NCI-H1092 (cell line): ENCODE data around the gene NMBR.
"Not testable (repeated sequence)": the region's sequence is repeated elsewhere in the genome, so short reads cannot be mapped to it uniquely, and the experiment has no call there.

ENCODE experiments used
- DNase-seq: peaks from one replicate; lab custom pipeline; 2025; lab: John Stamatoyannopoulos, UW

NMBR gene

DNA sequence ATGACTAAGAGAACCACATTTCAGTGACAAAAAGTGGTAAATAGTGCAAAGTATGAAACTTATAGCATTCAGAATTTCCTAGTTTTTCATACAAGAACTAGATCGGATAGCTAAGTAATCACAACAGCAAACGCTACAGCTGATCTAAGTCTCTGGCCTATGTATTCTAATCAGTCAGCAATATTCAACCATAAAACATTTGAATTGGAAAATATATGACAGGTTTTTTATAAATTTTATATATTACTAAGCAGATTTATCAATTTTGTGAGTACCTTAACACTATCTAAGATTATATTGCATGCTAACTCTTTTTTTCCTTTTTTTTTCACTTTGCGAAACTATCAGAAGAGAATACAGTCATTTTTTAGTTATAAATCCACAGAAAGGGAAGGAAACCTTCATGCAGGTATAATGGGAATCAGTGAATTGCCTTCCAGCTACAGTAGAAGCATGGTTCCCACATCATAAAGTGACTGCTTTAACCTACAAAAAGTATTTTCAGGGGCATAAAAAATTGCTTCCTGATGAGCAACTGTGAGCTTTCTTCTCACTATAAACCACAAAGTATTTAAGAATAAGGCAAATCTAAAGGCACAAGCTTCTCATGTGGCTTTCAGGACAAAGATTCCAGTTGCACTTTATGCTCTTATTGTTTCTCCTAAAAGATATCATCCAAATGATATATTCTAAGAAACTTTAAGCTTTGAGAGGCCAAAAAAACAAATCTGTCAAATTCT is 88.2 kb downstream of the NMBR start:
- DNase-seq, result no peak

DNA sequence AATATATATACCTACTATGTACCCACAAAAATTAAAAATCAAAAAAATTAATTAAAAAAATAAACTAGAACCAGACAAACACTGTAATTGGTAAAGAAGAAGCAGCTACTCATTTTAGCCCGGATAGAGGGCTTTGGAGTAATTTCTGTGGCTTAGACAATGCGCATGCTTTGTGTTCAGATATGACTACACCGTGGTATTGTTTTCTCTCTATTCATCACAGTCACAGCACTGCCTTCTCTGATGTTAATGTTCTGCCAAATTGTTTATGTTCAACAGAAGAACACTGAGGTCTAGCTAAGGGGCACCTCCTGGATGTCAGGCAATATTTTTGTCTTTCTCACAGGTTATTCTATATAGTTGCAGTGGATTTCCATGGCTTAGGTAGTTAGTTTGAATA is 91.7 kb downstream of the NMBR start:
- DNase-seq, result no peak

- DNase-seq, result no peak
Observed at GRCh38 chr6:142051404-142051803, 95.5 kb downstream of the NMBR start.

GRCh38 chr6:142048593-142048980 is 98.3 kb downstream of the NMBR start:
- DNase-seq, result no peak

DNA sequence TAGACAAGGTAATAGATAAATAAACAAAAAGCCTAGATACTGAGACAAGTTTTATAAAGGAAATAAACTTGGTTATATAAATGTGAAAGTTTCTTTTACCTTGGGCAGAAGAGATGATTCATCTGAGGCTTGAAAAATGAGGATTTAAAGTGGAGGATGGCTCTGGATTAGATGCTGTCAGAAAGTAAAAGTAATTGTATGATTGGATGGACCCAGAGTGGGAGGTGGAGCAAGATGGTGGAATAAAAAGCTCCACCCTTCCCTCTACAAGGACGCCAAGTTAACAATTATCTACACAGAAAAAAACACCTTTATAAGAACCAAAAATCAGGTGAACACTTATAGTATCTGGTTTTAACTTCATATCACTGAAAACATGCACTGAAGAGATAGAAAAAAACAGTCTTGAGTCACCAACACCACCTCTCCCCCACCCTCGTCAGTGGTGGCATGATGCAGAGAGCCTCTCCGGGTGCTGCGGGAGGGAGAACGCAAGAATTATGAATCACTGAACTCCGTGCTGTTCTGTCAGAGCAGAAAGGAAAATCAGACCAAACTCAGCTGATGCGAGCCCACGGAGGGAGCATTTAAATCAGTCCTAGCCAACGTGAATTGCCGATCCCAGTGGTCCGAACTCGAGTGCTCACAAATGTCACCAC is 98.9 kb downstream of the NMBR start:
- DNase-seq, result no peak

DNA sequence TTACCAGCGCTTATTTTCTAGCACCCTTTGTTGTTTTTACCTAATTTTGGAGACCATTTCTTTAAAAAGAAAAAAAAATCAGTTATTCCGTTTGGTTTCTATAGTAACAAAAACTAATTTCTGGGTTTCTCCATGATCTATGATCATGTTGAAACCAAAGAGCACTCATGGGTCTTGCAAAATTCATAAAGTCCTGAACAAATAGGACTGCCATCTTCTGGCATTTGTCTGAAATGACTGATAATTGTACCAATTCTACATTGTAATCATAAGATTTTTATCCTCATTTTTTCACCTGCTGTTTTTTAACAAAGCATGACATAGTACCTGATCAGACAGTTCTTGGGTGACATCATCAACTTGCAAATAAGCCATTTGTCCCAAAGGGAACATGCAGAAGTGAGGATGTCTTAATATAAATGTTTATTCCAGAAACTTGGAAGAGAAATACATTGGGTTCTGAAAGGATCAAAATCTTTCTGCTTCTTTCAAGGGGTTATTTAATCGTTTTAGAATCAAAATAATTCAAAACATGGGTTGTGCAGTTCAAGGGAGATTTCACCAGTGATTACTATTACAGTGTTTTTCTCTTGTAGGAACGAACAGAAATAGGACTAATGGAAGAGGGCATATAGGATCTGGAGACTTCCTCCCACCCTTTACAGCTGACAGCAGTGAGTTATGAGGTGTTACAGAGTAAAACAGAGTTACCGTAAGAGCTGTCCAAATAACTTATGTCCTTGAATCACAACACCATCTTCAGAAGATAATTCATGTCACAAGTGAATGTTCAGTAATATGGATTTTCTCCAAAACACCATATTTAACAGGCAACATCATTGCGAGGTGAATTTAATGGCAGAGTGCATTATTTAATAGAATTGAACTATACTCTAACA is 101.3 kb downstream of the NMBR start:
- DNase-seq, result no peak

GRCh38 chr6:142035890-142036289 is 111.0 kb downstream of the NMBR start:
- no peak for DNase-seq

GRCh38 chr6:142031035-142031434 is 115.9 kb downstream of the NMBR start:
- no peak for DNase-seq

GRCh38 chr6:142030115-142030619 is 116.8 kb downstream of the NMBR start:
- no peak for DNase-seq

DNA sequence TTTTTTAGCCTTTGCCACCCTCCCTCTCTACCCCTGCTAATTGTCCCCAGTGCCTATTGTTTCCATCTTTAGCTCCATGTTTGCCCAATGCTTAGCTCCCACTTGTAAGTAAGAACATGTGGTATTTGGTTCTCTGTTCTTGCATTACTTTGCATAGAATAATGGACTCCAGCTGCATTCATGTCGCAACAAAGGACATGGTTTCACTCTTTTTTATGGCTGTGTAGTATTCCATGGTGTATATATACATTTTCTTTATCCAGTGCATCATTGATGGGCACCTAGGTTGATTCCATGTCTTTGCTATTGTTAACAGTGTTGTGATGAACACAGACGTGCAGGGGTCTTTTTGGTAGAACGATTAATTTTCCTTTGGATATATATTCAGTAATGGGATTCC is 118.4 kb downstream of the NMBR start:
- DNase-seq, result no peak

DNA sequence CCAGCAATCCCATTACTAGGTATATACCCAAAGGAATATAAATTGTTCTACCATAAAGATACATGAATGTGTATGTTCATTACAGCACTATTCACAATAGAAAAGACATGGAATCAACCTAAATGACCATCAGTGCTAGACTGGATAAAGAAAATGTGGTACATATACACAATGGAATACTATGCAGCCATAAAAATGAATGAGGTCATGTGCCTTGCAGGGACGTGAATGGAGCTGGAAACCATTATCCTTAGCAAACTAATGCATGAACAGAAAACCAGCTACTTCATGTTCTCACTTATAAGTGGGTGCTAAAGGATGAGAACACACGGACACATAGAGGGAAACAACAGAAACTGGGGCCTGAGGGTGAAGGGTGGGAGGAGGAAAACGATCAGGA is 119.1 kb downstream of the NMBR start:
- DNase-seq, result not testable (repeated sequence)

DNA sequence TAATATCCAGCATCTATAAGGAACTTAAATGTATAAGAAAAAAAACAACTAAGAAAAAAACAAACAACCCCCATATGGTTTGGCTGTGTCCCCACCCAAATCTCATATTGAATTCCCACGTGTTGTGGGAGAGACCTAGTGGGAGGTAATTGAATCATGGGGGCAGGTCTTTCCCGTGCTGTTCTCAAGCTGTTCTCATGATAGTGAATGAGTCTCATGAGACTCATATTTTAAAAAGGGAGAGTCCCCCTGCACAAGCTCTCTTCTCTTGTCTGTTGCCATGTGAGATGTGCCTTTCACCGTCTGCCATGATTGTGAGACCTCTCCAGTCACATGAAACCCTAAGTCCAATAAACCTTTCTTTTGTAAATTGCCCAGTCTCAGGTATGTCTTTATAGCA is 119.8 kb downstream of the NMBR start:
- no peak for DNase-seq

DNA sequence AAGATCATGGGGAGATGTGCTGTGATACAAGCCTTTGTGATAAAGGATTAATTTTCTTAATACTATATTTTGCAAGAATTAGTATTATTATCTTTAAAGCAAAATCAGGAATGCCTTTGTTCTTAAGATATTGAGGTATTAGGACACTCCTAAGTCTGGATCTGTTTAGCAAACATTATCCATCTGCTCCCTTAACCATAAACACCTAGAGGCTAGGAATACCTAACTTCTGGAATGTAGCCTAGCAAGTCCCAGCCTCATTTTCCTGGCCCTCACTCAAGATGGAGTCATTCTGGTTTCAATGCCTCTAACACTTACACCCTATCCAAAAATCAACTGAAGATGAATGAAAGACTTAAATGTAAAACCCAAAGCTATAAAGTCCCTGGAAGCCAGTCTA is 120.5 kb downstream of the NMBR start:
- no peak for DNase-seq
